ENCODE results near the gene LGALSL. TPM values are rescaled to one million over a fixed set of nuclear protein-coding genes. Genes with fewer than 3 reads are reported as not detected.

The LGALSL gene
- total and polyA plus RNA-seq, 2 of the 13 experiments (the other 11 are each of a cell fraction or from before 2014, with no cell fraction given): 15.4 to 20.0 TPM

GRCh38 chr2:64440843-64441242 is 13.1 kb upstream of the LGALSL start:
- Histone ChIP-seq H3K9ac (ENCODE audit: insufficient read depth, low read depth, low read length) (no peak overlapping the region), H3K9me3 (ENCODE audit: low read length) (no peaks in the 10 kb centered on the region), H3K4me3 (replicated peaks in 1 of 3; ENCODE audit: insufficient read depth in 1 of 3, low read depth in 2 of 3, low read length in 3 of 3) (no peak overlapping the region), H3K4me1 (ENCODE audit: insufficient read depth, low read length) (no peaks in the 10 kb centered on the region), H3K27ac (ENCODE audit: extremely low read length, insufficient read depth, low read length) (no peak overlapping the region), H4K20me1 (ENCODE audit: insufficient read depth, low read length) (no peaks in the 10 kb centered on the region), H2AFZ (ENCODE audit: low read length) (no peak overlapping the region), H3K4me2 (ENCODE audit: low read depth, low read length) (no peak overlapping the region), H3K36me3 (replicated peaks in 1 of 2; ENCODE audit: control insufficient read depth in 1 of 2, insufficient read depth in 2 of 2, low read length in 2 of 2) (no peaks in the 10 kb centered on the region), H3K79me2 (ENCODE audit: insufficient read depth, low read length) (no peaks in the 10 kb centered on the region), H3K27me3 (ENCODE audit: control insufficient read depth in 1 of 2, insufficient read depth in 2 of 2, low read length in 2 of 2) (no peaks in the 10 kb centered on the region)
- DNase-seq (ENCODE audit: low spot score): no peak
- WGBS (ENCODE audit: low lambda C conversion rate): 85% methylated on average over 2 of the region's 2 CpGs
- ATAC-seq: no peak
- POLR2A ChIA-PET: interaction anchor here (0.6 kb wide), 1 partner anchor 12 kb away, joined by 3 read pairs; no protein-coding TSS in a partner anchor
- intact Hi-C loops (cut with micrococcal nuclease; ENCODE audit: unreplicated experiment) (no loop called here), in situ Hi-C loops (cut with HindIII; ENCODE audit: extremely low pct_ligation_motif_present, low pct_unique_long_range_greater_than_20kb) (no loop called here)
- BruUV-seq (replicated peaks): no TSS peak
- FAIRE-seq: no peak
- no peak for TF ChIP-seq TEAD2 (CRISPR knock-in tag; IDR thresholded peaks at IDR 0.05)
- TF ChIP-seq ZFAT (CRISPR knock-in tag; conservative IDR thresholded peaks at IDR 0.05): no peak
- no peak for TF ChIP-seq BRF2 (CRISPR knock-in tag; IDR thresholded peaks at IDR 0.05)
- CTCF ChIA-PET (ENCODE audit: low intra/inter-chr PET ratio, low total read pairs): no interaction called here

GRCh38 chr2:64442277-64442676 is 11.7 kb upstream of the LGALSL start:
- POLR2A ChIA-PET: no interaction called here
- 73% methylated on average over 4 of the region's 4 CpGs for WGBS (ENCODE audit: low lambda C conversion rate)
- ATAC-seq: no peak

More at GRCh38 chr2:64442277-64442676, 11.7 kb upstream of the LGALSL start:
- Histone ChIP-seq H3K4me2 (ENCODE audit: low read depth, low read length) (no peak overlapping the region), H3K27ac (ENCODE audit: extremely low read length, insufficient read depth, low read length) (no peak overlapping the region), H3K79me2 (ENCODE audit: insufficient read depth, low read length) (no peaks in the 10 kb centered on the region), H3K27me3 (ENCODE audit: control insufficient read depth in 1 of 2, insufficient read depth in 2 of 2, low read length in 2 of 2) (no peaks in the 10 kb centered on the region), H2AFZ (ENCODE audit: low read length) (no peak overlapping the region), H3K4me1 (ENCODE audit: insufficient read depth, low read length) (no peaks in the 10 kb centered on the region), H3K9ac (ENCODE audit: insufficient read depth, low read depth, low read length) (no peak overlapping the region), H3K9me3 (ENCODE audit: low read length) (no peaks in the 10 kb centered on the region), H4K20me1 (ENCODE audit: insufficient read depth, low read length) (no peaks in the 10 kb centered on the region), H3K4me3 (replicated peaks in 1 of 3; ENCODE audit: insufficient read depth in 1 of 3, low read depth in 2 of 3, low read length in 3 of 3) (no peak overlapping the region), H3K36me3 (replicated peaks in 1 of 2; ENCODE audit: control insufficient read depth in 1 of 2, insufficient read depth in 2 of 2, low read length in 2 of 2) (no peaks in the 10 kb centered on the region)
- intact Hi-C loops (cut with micrococcal nuclease; ENCODE audit: unreplicated experiment): no loop called here
- CTCF ChIA-PET (ENCODE audit: low intra/inter-chr PET ratio, low total read pairs): no interaction called here
- TF ChIP-seq TGIF2 (CRISPR knock-in tag; IDR thresholded peaks at IDR 0.05): no peak
- no peak for TF ChIP-seq SMYD3 (CRISPR knock-in tag; IDR thresholded peaks at IDR 0.05)
- no peak for TF ChIP-seq ZNF556 (CRISPR knock-in tag; IDR thresholded peaks at IDR 0.05; ENCODE audit: borderline replicate concordance)
- TF ChIP-seq FOSL2 (CRISPR knock-in tag; IDR thresholded peaks at IDR 0.05): no peak
- TF ChIP-seq CSRNP2 (CRISPR knock-in tag; conservative IDR thresholded peaks at IDR 0.05; ENCODE audit: low read depth): no peak
- no peak for TF ChIP-seq JUNB (CRISPR knock-in tag; IDR thresholded peaks at IDR 0.05; ENCODE audit: borderline replicate concordance)
- TF ChIP-seq ATF7 (IDR thresholded peaks at IDR 0.05): no peak
- TF ChIP-seq ATF7 (CRISPR knock-in tag; IDR thresholded peaks at IDR 0.05): no peak
- no peak for DNase-seq (ENCODE audit: low spot score)
- in situ Hi-C loops (cut with HindIII; ENCODE audit: extremely low pct_ligation_motif_present, low pct_unique_long_range_greater_than_20kb): no loop called here
- no TSS peak for BruUV-seq (replicated peaks)
- FAIRE-seq: no peak
